GM12874 (cell line): ENCODE data around the gene C1QTNF9.

Source experiments
- CTCF ChIP-seq: IDR thresholded peaks from 2 replicates; pipeline ENCODE4 v1.5.1; 2011; ENCODE audit warnings: low read depth, mild to moderate bottlenecking, control low read depth, low read length, moderate library complexity; ENCODE audit not compliant: insufficient read depth

Gene C1QTNF9

GRCh38 chr13:24282256-24282655, 27.1 kb upstream of the C1QTNF9 start:
- TF ChIP-seq CTCF: no peak

GRCh38 chr13:24284889-24285565, 24.4 kb upstream of the C1QTNF9 start:
- no peak for TF ChIP-seq CTCF

GRCh38 chr13:24286624-24287023, 22.8 kb upstream of the C1QTNF9 start:
- no peak for TF ChIP-seq CTCF

GRCh38 chr13:24287748-24288287, 21.6 kb upstream of the C1QTNF9 start:
- no peak for TF ChIP-seq CTCF

- TF ChIP-seq CTCF: no peak
Observed at GRCh38 chr13:24288870-24289269, 20.5 kb upstream of the C1QTNF9 start.

- TF ChIP-seq CTCF: no peak
Observed at GRCh38 chr13:24290280-24290932, 19.0 kb upstream of the C1QTNF9 start.

- TF ChIP-seq CTCF: no peak
Observed at GRCh38 chr13:24292481-24292880, 16.9 kb upstream of the C1QTNF9 start.
